SK-MEL-5 (cell line): ENCODE data around the gene C12orf75. TPM values are rescaled to one million over a fixed set of nuclear protein-coding genes. Genes with fewer than 3 reads are reported as not detected.
"Not testable (repeated sequence)": the region's sequence is repeated elsewhere in the genome, so short reads cannot be mapped to it uniquely, and the experiment has no call there.

Experiments used
- DNase-seq: peaks from one replicate; pipeline ENCODE4 v3.0.0-alpha.2; 2016; ENCODE audit warnings: low read depth, low spot score
- in situ Hi-C: cut with HindIII; loops from 2 replicates; pipeline ENCODE4 v1.10.0; 2016; ENCODE audit warnings: low sequenced_read_pairs, high pct_unique_total_duplicates, low pct_unique_long_range_greater_than_20kb
- polyA plus RNA-seq, 2 experiments: library from polyadenylated mRNA; depleted of rRNA; stranded (reverse); fragments of >200 nt; gene quantifications; 2 replicates each; pipeline ENCODE4 v1.2.3, GENCODE V29; 2015
- total RNA-seq: library from RNA; depleted of rRNA; stranded (reverse); fragments of >200 nt; shearing (Covaris generic); gene quantifications from 2 replicates; pipeline ENCODE4 v1.2.3, GENCODE V29; 2014; rRNA removed

Gene C12orf75
- 2.1 and 4.2 TPM in 2 replicates for total RNA-seq
- polyA plus RNA-seq (2015; cell fraction: cytosol; rRNA removed), result 1.5 and 2.1 TPM in 2 replicates
- polyA plus RNA-seq (2015; cell fraction: nucleus; rRNA removed), result not detected in 2 replicates

- in situ Hi-C loops, result no loop called here
- DNase-seq, result peak; percentile 47
Observed at GRCh38 chr12:105330283-105330930, at the start of gene C12orf75. TSS of gene C12orf75 (plus strand) at chr12:105330691. CDS start at chr12:105330892, 201 bp downstream.

GRCh38 chr12:105280966-105281693 lies 49.4 kb upstream of the C12orf75 start:
- DNase-seq, result no peak
- in situ Hi-C loops, result no loop called here

- DNase-seq, result no peak
- in situ Hi-C loops, result no loop called here
Observed at GRCh38 chr12:105281694-105282049, 48.8 kb upstream of the C12orf75 start.

GRCh38 chr12:105285378-105285777 lies 45.1 kb upstream of the C12orf75 start:
- in situ Hi-C loops, result no loop called here
- DNase-seq, result no peak

GRCh38 chr12:105287408-105287807 lies 43.1 kb upstream of the C12orf75 start:
- in situ Hi-C loops, result no loop called here
- no peak for DNase-seq

- no peak for DNase-seq
- in situ Hi-C loops, result no loop called here
Observed at GRCh38 chr12:105288311-105288996, 42.0 kb upstream of the C12orf75 start.

GRCh38 chr12:105289114-105289904 lies 41.2 kb upstream of the C12orf75 start:
- no peak for DNase-seq
- in situ Hi-C loops, result no loop called here

GRCh38 chr12:105291531-105291930 lies 39.0 kb upstream of the C12orf75 start:
- in situ Hi-C loops, result no loop called here
- DNase-seq, result no peak

GRCh38 chr12:105292705-105293104 lies 37.8 kb upstream of the C12orf75 start:
- in situ Hi-C loops, result no loop called here
- no peak for DNase-seq

GRCh38 chr12:105293187-105293586 lies 37.3 kb upstream of the C12orf75 start:
- in situ Hi-C loops, result no loop called here
- no peak for DNase-seq

- no peak for DNase-seq
- in situ Hi-C loops, result no loop called here
Observed at GRCh38 chr12:105294161-105294560, 36.3 kb upstream of the C12orf75 start.

GRCh38 chr12:105294886-105295479 lies 35.5 kb upstream of the C12orf75 start:
- DNase-seq, result no peak
- in situ Hi-C loops, result no loop called here

GRCh38 chr12:105296116-105297089 lies 34.1 kb upstream of the C12orf75 start:
- DNase-seq, result no peak
- in situ Hi-C loops, result no loop called here

- in situ Hi-C loops, result no loop called here
- no peak for DNase-seq
Observed at GRCh38 chr12:105300883-105301282, 29.6 kb upstream of the C12orf75 start.

GRCh38 chr12:105301696-105302095 lies 28.8 kb upstream of the C12orf75 start:
- in situ Hi-C loops, result no loop called here
- DNase-seq, result no peak

GRCh38 chr12:105302986-105303385 lies 27.5 kb upstream of the C12orf75 start:
- in situ Hi-C loops, DNase-seq: not testable (repeated sequence)
